Endothelial cell of umbilical vein (primary cell): ENCODE results near the gene MITF. TPM values are rescaled to one million over a fixed set of nuclear protein-coding genes. Genes with fewer than 3 reads are reported as not detected.

Experiments used
- BruUV-seq: library from RNA; stranded (reverse); fragments of 400-500 nt; replicated peaks from 2 replicates; lab custom pipeline; 2021; lab: Mats Ljungman, UMichigan
- CTCF ChIA-PET: fragments of 300-600, 350-600 bp; sonication (Branson Sonifier 250); formaldehyde crosslinking; loops from one replicate; lab custom pipeline; 2021; ENCODE audit warnings: antibody characterized with exemption, inconsistent platforms; lab: Charles Lee
- POLR2A ChIA-PET: fragments of 300-600, 350-600 bp; sonication (Branson Sonifier 250); formaldehyde crosslinking; loops from one replicate; lab custom pipeline; 2021; ENCODE audit warnings: antibody characterized with exemption, inconsistent platforms; lab: Charles Lee
- DNase-seq: peaks from one replicate; pipeline ENCODE4 v3.0.0-alpha.2; 2011; ENCODE audit warnings: low read depth, low spot score
- FAIRE-seq: peaks from 2 replicates; lab custom pipeline; 2011; peaks lifted over from hg19 to GRCh38; lab: Jason Lieb, UNC
- H2AFZ ChIP-seq: 2 replicates; pipeline ENCODE4 v1.6.0; 2012; ENCODE audit warnings: low read depth, low read length, control low read depth, inconsistent platforms
- H3K27ac ChIP-seq: 2 replicates; pipeline ENCODE4 v1.5.1; 2011; ENCODE audit warnings: low read depth, mild to moderate bottlenecking, control low read depth, low read length, moderate library complexity; ENCODE audit not compliant: insufficient read depth
- H3K27me3 ChIP-seq, 2 experiments: 2 replicates each; pipeline versions ENCODE4 v1.6.0 to v1.6.1; 2011; ENCODE audit warnings: low read length in 2 of 2, mixed read lengths in 1 of 2; ENCODE audit not compliant: control insufficient read depth in 2 of 2, insufficient read depth in 2 of 2
- H3K36me3 ChIP-seq, 2 experiments: 2 replicates in 1 of 2; 3 replicates in 1 of 2; pipeline ENCODE4 v1.5.1; 2011; ENCODE audit warnings: low read length in 2 of 2, mild to moderate bottlenecking in 1 of 2, moderate library complexity in 1 of 2; ENCODE audit not compliant: control insufficient read depth in 2 of 2, insufficient read depth in 2 of 2; ENCODE audit errors: extremely low read depth in 1 of 2
- H3K4me1 ChIP-seq: 3 replicates; pipeline ENCODE4 v1.5.1; 2011; ENCODE audit warnings: mild to moderate bottlenecking, low read length; ENCODE audit not compliant: control insufficient read depth, insufficient read depth; ENCODE audit errors: extremely low read depth
- H3K4me2 ChIP-seq: 2 replicates; pipeline ENCODE4 v1.6.1; 2011; ENCODE audit warnings: low read length, control low read depth, mixed read lengths; ENCODE audit not compliant: insufficient read depth
- H3K4me3 ChIP-seq, 3 experiments: fragments of 200-600 bp in 1 of 3; sonication (generic), shearing (Covaris generic) in 1 of 3; replicated peaks in 1 of 3; 2 replicates each; pipeline ENCODE4 v1.5.1; 2011 to 2016; ENCODE audit warnings: control low read depth in 3 of 3, low read length in 3 of 3, mild to moderate bottlenecking in 2 of 3, inconsistent platforms in 1 of 3, low read depth in 1 of 3, moderate library complexity in 1 of 3; ENCODE audit not compliant: insufficient read depth in 1 of 3
- H3K79me2 ChIP-seq: 2 replicates; pipeline ENCODE4 v1.6.0; 2012; ENCODE audit warnings: low read length, inconsistent platforms; ENCODE audit not compliant: control insufficient read depth, insufficient read depth
- H3K9ac ChIP-seq: replicated peaks from 2 replicates; pipeline ENCODE3; 2011; ENCODE audit warnings: low read length, control low read depth; ENCODE audit not compliant: insufficient read depth; ENCODE audit errors: extremely low read depth
- H3K9me1 ChIP-seq: replicated peaks from 3 replicates; pipeline ENCODE4 v1.6.0; 2011; ENCODE audit warnings: mild to moderate bottlenecking, low read length; ENCODE audit not compliant: control insufficient read depth, insufficient read depth; ENCODE audit errors: extremely low read depth
- H3K9me3 ChIP-seq: replicated peaks from 2 replicates; pipeline ENCODE4 v1.5.1; 2012; ENCODE audit warnings: low read length, inconsistent platforms; ENCODE audit not compliant: control insufficient read depth, insufficient read depth
- H4K20me1 ChIP-seq: replicated peaks from 2 replicates; pipeline ENCODE3; 2011; ENCODE audit warnings: mild to moderate bottlenecking, low read length; ENCODE audit not compliant: control insufficient read depth, insufficient read depth; ENCODE audit errors: extremely low read depth
- CTCF ChIP-seq, 2 donors: IDR thresholded peaks; 1 replicate in 1 of 2; 2 replicates in 1 of 2; pipeline ENCODE4 v1.5.1; 2011; ENCODE audit warnings: low read length in 2 of 2, mild to moderate bottlenecking in 2 of 2, moderate library complexity in 2 of 2, control low read depth in 1 of 2, inconsistent platforms in 1 of 2, low read depth in 1 of 2; ENCODE audit not compliant: insufficient read depth in 1 of 2; ENCODE audit errors: extremely low read depth in 1 of 2
- EZH2 ChIP-seq: IDR thresholded peaks from 2 replicates; pipeline ENCODE4 v1.6.1; 2012; ENCODE audit warnings: borderline replicate concordance, low read depth, mild to moderate bottlenecking, moderate library complexity, low read length, inconsistent platforms; ENCODE audit not compliant: severe bottlenecking
- GATA2 ChIP-seq: IDR thresholded peaks from 2 replicates; pipeline ENCODE4 v1.7.0; 2011; ENCODE audit warnings: low read depth, mild to moderate bottlenecking, moderate library complexity, mixed read lengths, low read length; ENCODE audit not compliant: insufficient read length, insufficient read depth
- JUN ChIP-seq: IDR thresholded peaks from 2 replicates; pipeline ENCODE4 v1.6.1; 2011; ENCODE audit warnings: borderline replicate concordance, low read depth; ENCODE audit not compliant: insufficient read length, insufficient read depth
- MAX ChIP-seq: IDR thresholded peaks from 2 replicates; pipeline ENCODE4 v1.6.1; 2011; ENCODE audit not compliant: insufficient read depth, insufficient read length
- MYC ChIP-seq: IDR thresholded peaks from one replicate; pipeline ENCODE4 v1.6.1; 2011; ENCODE audit warnings: mild to moderate bottlenecking, low read depth, low read length
- POLR2A ChIP-seq: IDR thresholded peaks from 2 replicates; pipeline ENCODE4 v1.6.1; 2012; ENCODE audit warnings: low read depth, mild to moderate bottlenecking, control low read depth, low read length
- POLR2AphosphoS5 ChIP-seq: IDR thresholded peaks from 2 replicates; pipeline ENCODE4 v1.6.1; 2012; ENCODE audit warnings: low read depth, mild to moderate bottlenecking, control low read depth, low read length, moderate library complexity; ENCODE audit not compliant: insufficient read depth
- dilution Hi-C: fragments of 300-500 bp; cut with MboI; formaldehyde crosslinking; loops from one replicate; pipeline ENCODE4 v1.15.0; 2019; ENCODE audit warnings: low sequenced_read_pairs; ENCODE audit not compliant: extremely low pct_ligation_motif_present
- intact Hi-C: fragments of 100-400 bp; cut with micrococcal nuclease; formaldehyde crosslinking; loops from one replicate; pipeline ENCODE4 v1.10.0; 2022
- polyA plus RNA-seq, 4 experiments: library from polyadenylated mRNA; depleted of rRNA in 3 of 4; stranded (reverse) in 3 of 4; unstranded in 1 of 4; fragments of >200 nt; gene quantifications; 2 replicates each; pipeline versions ENCODE4 v1.2.1 to v1.2.3, GENCODE V29; 2011 to 2012; ENCODE audit warnings: missing spikeins in 1 of 4
- total RNA-seq: library from RNA; stranded (reverse); gene quantifications from 2 replicates; pipeline ENCODE4 v1.2.3, GENCODE V29; 2021

The MITF gene
- total and polyA plus RNA-seq, 2 donors (not counting 3 experiments of a cell fraction or from before 2014, with no cell fraction given), result 1.6 to 2.5 TPM

GRCh38 chr3:69738859-69739203, 433 bp upstream of the MITF start:
- Histone ChIP-seq H3K27ac (no peak overlapping the region), H3K9me1 (no peaks in the 10 kb centered on the region)
- CTCF ChIA-PET, result interaction anchor here (1.0 to 2.4 kb wide), 17 partner anchors 10 to 209 kb away, joined by 3 to 20 read pairs (median 5); no protein-coding TSS in a partner anchor

More at GRCh38 chr3:69738859-69739203, 433 bp upstream of the MITF start:
- intact Hi-C loops (loop anchor here (1.0 to 2.0 kb wide), 6 partner anchors 32 to 116 kb away; no protein-coding TSS in a partner anchor), dilution Hi-C loops (no loop called here)
- no peaks in the 10 kb centered on the region for H3K36me3 ChIP-seq
- no peak for FAIRE-seq
- no TSS peak for BruUV-seq
- H3K27me3 ChIP-seq, result peaks cover 0 to 6% of the 10 kb centered on the region in 2 experiments
- peak overlapping the region; percentile 93 for H2AFZ ChIP-seq
- no peaks in the 10 kb centered on the region for H3K79me2 ChIP-seq
- H3K4me2 ChIP-seq, result peak overlapping the region; percentile 99
- H3K9ac ChIP-seq, result peak overlapping the region; percentile 39
- no peaks in the 10 kb centered on the region for H3K9me3 ChIP-seq
- no peaks in the 10 kb centered on the region for H4K20me1 ChIP-seq
- peak overlapping the region; percentile 63 to 87 (median 74) for H3K4me3 ChIP-seq
- no peak for TF ChIP-seq GATA2
- no peak for TF ChIP-seq POLR2A
- no peak for TF ChIP-seq JUN
- TF ChIP-seq CTCF (IDR thresholded peaks at IDR 0.05; ENCODE audit: extremely low read depth in 1 of 2, insufficient read depth in 1 of 2, low read depth in 1 of 2, low read length in 2 of 2), result no peak
- TF ChIP-seq MAX, result no peak
- no peak for TF ChIP-seq MYC
- TF ChIP-seq POLR2AphosphoS5, result no peak
- no peak for TF ChIP-seq EZH2
- DNase-seq, result no peak
- POLR2A ChIA-PET, result interaction anchor here (1.1 to 1.2 kb wide), 2 partner anchors 32 to 117 kb away, joined by 3 to 4 read pairs; no protein-coding TSS in a partner anchor
- H3K4me1 ChIP-seq, result peaks cover 19% of the 10 kb centered on the region
